HEK293T (cell line): ENCODE measurements around the gene MAGIX.

Experiments
- CTCF ChIA-PET: fragments of 350-600 bp; formaldehyde crosslinking; extraction: SDS; loops from one replicate; lab custom pipeline; 2021; ENCODE audit warnings: antibody characterized with exemption, inconsistent platforms; lab: Yijun Ruan, JAX
- POLR2A ChIA-PET: fragments of 350-600 bp; formaldehyde crosslinking; extraction: SDS; loops from one replicate; lab custom pipeline; 2020; ENCODE audit warnings: antibody characterized with exemption, inconsistent platforms; lab: Yijun Ruan, JAX
- DNase-seq: peaks from one replicate; pipeline ENCODE4 v3.0.0; 2012; ENCODE audit warnings: mixed read lengths; ENCODE audit errors: extremely low spot score
- ARNT ChIP-seq: fragments of 450-650 bp; IDR thresholded peaks from 2 replicates; pipeline ENCODE4 v1.6.1; 2017; ENCODE audit warnings: mild to moderate bottlenecking
- BHLHE40 ChIP-seq: fragments of 450-650 bp; IDR thresholded peaks from 2 replicates; pipeline ENCODE4 v1.6.1; 2016; ENCODE audit warnings: mild to moderate bottlenecking, moderate library complexity, borderline replicate concordance
- CTBP1 ChIP-seq: fragments of 450-650 bp; IDR thresholded peaks from 2 replicates; pipeline ENCODE4 v1.6.1; 2016; ENCODE audit warnings: borderline replicate concordance
- ELF4 ChIP-seq: fragments of 450-650 bp; IDR thresholded peaks from 2 replicates; pipeline ENCODE4 v1.6.1; 2017; ENCODE audit warnings: antibody characterized with exemption
- FOXA1 ChIP-seq: fragments of 450-650 bp; IDR thresholded peaks from 2 replicates; pipeline ENCODE4 v1.6.1; 2016; ENCODE audit warnings: mild to moderate bottlenecking
- FOXK2 ChIP-seq: fragments of 450-650 bp; IDR thresholded peaks from 2 replicates; pipeline ENCODE4 v1.6.1; 2016; ENCODE audit warnings: mild to moderate bottlenecking
- FOXM1 ChIP-seq: fragments of 450-650 bp; IDR thresholded peaks from 2 replicates; pipeline ENCODE4 v1.6.1; 2017; ENCODE audit warnings: mild to moderate bottlenecking, borderline replicate concordance
- HDGF ChIP-seq: fragments of 450-650 bp; IDR thresholded peaks from 2 replicates; pipeline ENCODE4 v1.6.1; 2017; ENCODE audit warnings: antibody characterized with exemption, borderline replicate concordance
- L3MBTL2 ChIP-seq: fragments of 450-650 bp; conservative IDR thresholded peaks from 2 replicates; pipeline ENCODE4 v1.6.1; 2016; ENCODE audit warnings: mild to moderate bottlenecking
- LEF1 ChIP-seq: fragments of 450-650 bp; IDR thresholded peaks from 2 replicates; pipeline ENCODE4 v1.6.1; 2017; ENCODE audit warnings: mild to moderate bottlenecking, borderline replicate concordance
- NFRKB ChIP-seq: fragments of 450-650 bp; IDR thresholded peaks from 2 replicates; pipeline ENCODE4 v1.6.1; 2016; ENCODE audit warnings: mild to moderate bottlenecking, moderate library complexity
- PKNOX1 ChIP-seq: fragments of 450-650 bp; IDR thresholded peaks from 2 replicates; pipeline ENCODE4 v1.6.1; 2016
- SP1 ChIP-seq: fragments of 450-650 bp; IDR thresholded peaks from 2 replicates; pipeline ENCODE4 v1.6.1; 2017
- SUZ12 ChIP-seq: fragments of 450-650 bp; IDR thresholded peaks from 2 replicates; pipeline ENCODE4 v1.6.1; 2016; ENCODE audit warnings: mild to moderate bottlenecking
- TARDBP ChIP-seq: fragments of 450-650 bp; IDR thresholded peaks from 2 replicates; pipeline ENCODE4 v1.6.1; 2016
- ZNF384 ChIP-seq: fragments of 450-650 bp; IDR thresholded peaks from 2 replicates; pipeline ENCODE4 v1.6.1; 2016

MAGIX gene

GRCh38 chrX:49183701-49184281 is 21.2 kb downstream of the MAGIX start:
- ChIA-PET CTCF (interaction anchor here (1.0 kb wide), 1 partner anchor 9 kb away, joined by 3 read pairs; no protein-coding TSS in a partner anchor), POLR2A (interaction anchor here (1.0 to 1.7 kb wide), 4 partner anchors 11 to 85 kb away, joined by 3 to 11 read pairs (median 4); no protein-coding TSS in a partner anchor)
- DNase-seq, result no peak
- TF ChIP-seq TARDBP, result no peak
- TF ChIP-seq PKNOX1, result no peak
- no peak for TF ChIP-seq NFRKB
- TF ChIP-seq LEF1, result no peak
- no peak for TF ChIP-seq ELF4
- TF ChIP-seq HDGF, result no peak
- TF ChIP-seq L3MBTL2, result no peak
- TF ChIP-seq SUZ12, result no peak

GRCh38 chrX:49184294-49185281 is 22.0 kb downstream of the MAGIX start:
- CTCF ChIA-PET, result interaction anchor here (1.0 kb wide), 1 partner anchor 8 kb away, joined by 3 read pairs; no protein-coding TSS in a partner anchor
- POLR2A ChIA-PET, result interaction anchor here (1.0 to 1.7 kb wide), 4 partner anchors 12 to 84 kb away, joined by 3 to 11 read pairs (median 4); no protein-coding TSS in a partner anchor
- TF ChIP-seq ARNT, result no peak
- TF ChIP-seq FOXM1, result no peak
- no peak for TF ChIP-seq ELF4
- TF ChIP-seq FOXA1, result no peak
- TF ChIP-seq SP1, result no peak
- no peak for TF ChIP-seq TARDBP
- no peak for TF ChIP-seq FOXK2
- no peak for TF ChIP-seq HDGF
- TF ChIP-seq BHLHE40, result no peak
- TF ChIP-seq ZNF384, result no peak
- no peak for TF ChIP-seq L3MBTL2
- TF ChIP-seq PKNOX1, result no peak
- no peak for TF ChIP-seq LEF1
- TF ChIP-seq SUZ12, result no peak
- TF ChIP-seq NFRKB, result no peak
- DNase-seq, result peak; percentile 81

GRCh38 chrX:49186125-49187027 is 23.8 kb downstream of the MAGIX start, which contains the start of gene PRICKLE3:
Gene PRICKLE3 (minus strand): TSS chrX:49186373. CDS start chrX:49186297, 76 bp downstream.
- DNase-seq, result peak; percentile 55
- TF ChIP-seq L3MBTL2 (peak; percentile 78), SP1 (no peak)
- ChIA-PET POLR2A (interaction anchor here (0.5 to 1.2 kb wide), 3 partner anchors 21 to 42 kb away, joined by 3 to 4 read pairs (median 3); no protein-coding TSS in a partner anchor), CTCF (no interaction called here)

- POLR2A ChIA-PET, result interaction anchor here (0.5 to 1.2 kb wide), 3 partner anchors 22 to 41 kb away, joined by 3 to 4 read pairs (median 3); no protein-coding TSS in a partner anchor
- CTCF ChIA-PET, result no interaction called here
- no peak for TF ChIP-seq BHLHE40
- no peak for TF ChIP-seq NFRKB
- TF ChIP-seq ZNF384, result no peak
- TF ChIP-seq HDGF, result no peak
- no peak for TF ChIP-seq ELF4
- no peak for TF ChIP-seq CTBP1
- TF ChIP-seq SP1, result no peak
- TF ChIP-seq ARNT, result no peak
- TF ChIP-seq L3MBTL2, result no peak
- no peak for TF ChIP-seq TARDBP
- no peak for TF ChIP-seq SUZ12
- TF ChIP-seq LEF1, result no peak
- no peak for TF ChIP-seq PKNOX1
- no peak for TF ChIP-seq FOXA1
- no peak for TF ChIP-seq FOXK2
- no peak for TF ChIP-seq FOXM1
- no peak for DNase-seq
Measured at GRCh38 chrX:49187028-49187394, 24.5 kb downstream of the MAGIX start.

GRCh38 chrX:49187526-49187925 is 25.0 kb downstream of the MAGIX start:
- DNase-seq, result no peak
- ChIA-PET CTCF (no interaction called here), POLR2A (interaction anchor here (0.7 to 1.2 kb wide), 3 partner anchors 33 to 82 kb away, joined by 3 to 4 read pairs (median 3); no protein-coding TSS in a partner anchor)
- TF ChIP-seq PKNOX1, result peak; percentile 26; the same call in 1 of the 2 replicates
- TF ChIP-seq ELF4, result no peak
- TF ChIP-seq FOXK2, result no peak
- no peak for TF ChIP-seq SP1
- no peak for TF ChIP-seq BHLHE40
